T-helper 2 cell treated with Interferon-gamma antibody and Interleukin-4, amounts not matched to agents 100 ng/mL and 5 ng/mL, for 36 hours (primary cell): ENCODE measurements around the gene FKBP11. TPM values are rescaled to one million over a fixed set of nuclear protein-coding genes. Genes with fewer than 3 reads are reported as not detected.

ENCODE experiments used
- total RNA-seq: library from RNA; stranded (reverse); gene quantifications from 2 replicates; pipeline ENCODE4 v1.2.3, GENCODE V29; 2022

FKBP11 gene
- total RNA-seq, 1 donor from 2014 or later = 55.9 TPM

Other genes starting within 250 kb of the FKBP11 start
- gene KANSL2, start 243.3 kb downstream of the FKBP11 start, total RNA-seq = 42.0 and 47.4 TPM in 2 replicates
- gene CCNT1, start 208.8 kb downstream of the FKBP11 start, total RNA-seq = 53.8 and 56.1 TPM in 2 replicates
- 0.07 and 0.09 TPM in 2 replicates for gene ADCY6, start 136.4 kb downstream of the FKBP11 start, total RNA-seq
- gene CACNB3, start 107.0 kb downstream of the FKBP11 start, total RNA-seq = 7.1 and 10.4 TPM in 2 replicates
- 120 and 132 TPM in 2 replicates for gene DDX23, start 73.3 kb downstream of the FKBP11 start, total RNA-seq
- 1.6 and 1.7 TPM in 2 replicates for gene RND1, start 59.6 kb downstream of the FKBP11 start, total RNA-seq
- 126 TPM in 2 replicates for gene ARF3, start 32.0 kb upstream of the FKBP11 start, total RNA-seq
- 1.2 and 1.9 TPM in 2 replicates for gene WNT10B, start 46.2 kb upstream of the FKBP11 start, total RNA-seq
- not detected in 2 replicates for gene WNT1, start 52.8 kb upstream of the FKBP11 start, total RNA-seq
- 0.16 and 0.23 TPM in 2 replicates for gene DDN, start 73.9 kb upstream of the FKBP11 start, total RNA-seq
- 66.7 and 73.8 TPM in 2 replicates for gene PRKAG1, start 93.3 kb upstream of the FKBP11 start, total RNA-seq
- gene KMT2D, start 135.3 kb upstream of the FKBP11 start, total RNA-seq = 106 and 109 TPM in 2 replicates
- 5.4 and 6.5 TPM in 2 replicates for gene RHEBL1, start 144.5 kb upstream of the FKBP11 start, total RNA-seq
- 0.07 and 0.09 TPM in 2 replicates for gene DHH, start 169.3 kb upstream of the FKBP11 start, total RNA-seq
- 45.4 and 47.4 TPM in 2 replicates for gene LMBR1L, start 185.4 kb upstream of the FKBP11 start, total RNA-seq
- 2,161 and 2,173 TPM in 2 replicates for gene TUBA1B, start 205.9 kb upstream of the FKBP11 start, total RNA-seq